WERI-Rb-1 (cell line): ENCODE data around the gene TSEN2.

Source experiments
- DNase-seq: peaks from one replicate; pipeline ENCODE4 v3.0.0-alpha.2; 2020
- H3K27ac ChIP-seq: fragments of 250-450 bp; sonication (Bioruptor Pico); 2 replicates; pipeline ENCODE4 v1.5.1; 2020; ENCODE audit warnings: mild to moderate bottlenecking, moderate library complexity
- H3K27me3 ChIP-seq: fragments of 250-450 bp; sonication (Bioruptor Pico); 2 replicates; pipeline ENCODE4 v1.5.1; 2021; ENCODE audit warnings: mild to moderate bottlenecking, low read depth, moderate library complexity; ENCODE audit not compliant: insufficient read depth, severe bottlenecking
- H3K36me3 ChIP-seq: fragments of 250-450 bp; sonication (Bioruptor Pico); 2 replicates; pipeline ENCODE4 v1.5.1; 2020; ENCODE audit warnings: mild to moderate bottlenecking, moderate library complexity
- H3K4me3 ChIP-seq: 2 replicates; pipeline ENCODE4 v1.5.1; 2011; ENCODE audit warnings: low read depth, mild to moderate bottlenecking, control low read depth, low read length
- H3K9me3 ChIP-seq: fragments of 250-450 bp; sonication (Bioruptor Pico); 2 replicates; pipeline ENCODE4 v1.5.1; 2021; ENCODE audit warnings: mild to moderate bottlenecking, moderate library complexity; ENCODE audit not compliant: severe bottlenecking
- CTCF ChIP-seq: IDR thresholded peaks from 2 replicates; pipeline ENCODE4 v1.5.1; 2011; ENCODE audit warnings: low read depth, mild to moderate bottlenecking, control low read depth, inconsistent platforms, low read length

The TSEN2 gene

GRCh38 chr3:12556690-12557472, 72.6 kb downstream of the TSEN2 start, which contains the start of gene MKRN2:
Gene MKRN2, plus strand, starts transcription at chr3:12557087. Its CDS starts 64 bp downstream, at chr3:12557151.
- DNase-seq, result peak; percentile 86
- no peaks in the 10 kb centered on the region for H3K36me3 ChIP-seq
- H3K9me3 ChIP-seq, result no peaks in the 10 kb centered on the region
- H3K27ac ChIP-seq, result peak within 1 kb of the TSS; percentile 92
- TF ChIP-seq CTCF, result no peak
- H3K4me3 ChIP-seq, result peak within 1 kb of the TSS; percentile 97
- H3K27me3 ChIP-seq, result no peaks in the 10 kb centered on the region

DNA sequence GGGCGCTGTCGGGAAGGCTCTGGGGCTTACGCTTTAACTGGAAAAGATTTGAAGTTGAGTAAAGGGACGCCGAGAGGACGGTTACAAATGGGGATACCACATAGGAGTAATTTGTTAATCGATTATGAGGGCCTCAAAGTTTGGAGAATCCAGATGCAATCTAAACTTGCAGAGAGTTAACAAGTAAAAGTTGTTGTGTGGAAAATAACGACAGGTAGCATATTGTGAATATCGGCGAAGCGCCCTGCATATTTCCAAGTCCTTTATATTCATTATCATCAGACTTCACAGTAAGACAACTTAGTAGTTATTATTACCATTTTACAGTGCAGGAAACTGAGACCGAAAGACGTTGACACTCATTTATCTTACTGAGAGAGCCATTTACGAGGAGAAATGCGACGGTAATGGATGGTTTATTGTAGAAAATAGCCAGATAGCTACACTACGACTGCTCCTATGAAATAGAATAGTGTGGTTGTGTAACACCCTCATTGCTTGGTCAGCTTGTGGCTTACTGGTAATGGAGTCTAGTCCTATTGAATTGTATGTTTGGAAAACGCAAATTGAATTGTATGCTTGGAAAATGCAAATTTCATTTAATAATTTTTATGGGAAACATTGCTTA, 73.3 kb downstream of the TSEN2 start:
- DNase-seq, result no peak
- TF ChIP-seq CTCF, result no peak
- no peaks in the 10 kb centered on the region for H3K9me3 ChIP-seq
- no peaks in the 10 kb centered on the region for H3K27me3 ChIP-seq
- peak overlapping the region; percentile 97 for H3K4me3 ChIP-seq
- H3K36me3 ChIP-seq, result no peaks in the 10 kb centered on the region
- peak overlapping the region; percentile 92 for H3K27ac ChIP-seq

DNA sequence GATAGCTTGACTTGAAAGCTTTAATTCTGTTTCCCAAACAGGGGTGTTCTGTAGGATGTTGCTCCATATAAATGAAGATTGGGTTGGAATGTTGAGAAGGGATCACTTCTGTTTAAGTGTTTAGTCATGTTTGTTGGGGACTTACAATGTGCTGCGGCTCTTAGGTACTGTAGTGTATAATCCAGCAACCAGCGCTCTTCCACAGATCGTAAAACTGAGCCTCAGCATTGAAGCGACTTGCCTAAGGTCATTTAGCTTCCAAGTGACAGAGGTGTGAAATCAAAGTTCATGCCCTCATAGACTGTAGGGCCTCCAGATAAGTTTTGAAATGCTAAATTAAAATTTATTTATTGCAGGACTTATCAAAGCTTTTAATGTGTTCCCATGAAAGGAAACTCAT, 74.4 kb downstream of the TSEN2 start:
- H3K36me3 ChIP-seq, result no peaks in the 10 kb centered on the region
- no peak for TF ChIP-seq CTCF
- no peaks in the 10 kb centered on the region for H3K9me3 ChIP-seq
- no peak overlapping the region for H3K4me3 ChIP-seq
- DNase-seq, result no peak
- no peaks in the 10 kb centered on the region for H3K27me3 ChIP-seq
- no peak overlapping the region for H3K27ac ChIP-seq

DNA sequence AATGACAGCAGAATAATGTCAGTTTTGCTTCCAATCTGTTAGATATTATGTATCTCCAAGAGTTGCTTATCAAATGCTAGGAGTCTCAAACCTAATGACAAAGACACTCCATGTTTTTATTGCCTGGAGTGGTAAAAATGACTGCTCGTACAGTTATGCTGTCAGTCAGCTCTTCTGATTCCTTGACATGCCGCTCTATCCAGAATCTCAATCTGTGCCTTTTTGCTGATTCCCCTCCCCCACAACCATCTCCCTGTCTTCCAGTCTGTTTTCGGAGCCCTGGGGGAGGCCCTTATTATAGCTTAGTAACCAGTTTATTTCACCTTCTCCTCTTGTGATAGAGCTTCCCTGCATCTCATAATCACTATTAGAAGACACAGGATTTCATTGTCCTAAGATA, 75.2 kb downstream of the TSEN2 start:
- no peak for TF ChIP-seq CTCF
- DNase-seq, result no peak
- H3K27ac ChIP-seq, result no peak overlapping the region

GRCh38 chr3:12560505-12561190, 76.4 kb downstream of the TSEN2 start:
- H3K9me3 ChIP-seq, result no peaks in the 10 kb centered on the region
- no peaks in the 10 kb centered on the region for H3K36me3 ChIP-seq
- TF ChIP-seq CTCF, result no peak
- H3K27me3 ChIP-seq, result no peaks in the 10 kb centered on the region
- no peak for DNase-seq
- H3K27ac ChIP-seq, result no peak overlapping the region
- no peak overlapping the region for H3K4me3 ChIP-seq

More for the DNA sequence above, 75.2 kb downstream of the TSEN2 start:
- Histone ChIP-seq H3K27me3 (no peaks in the 10 kb centered on the region), H3K4me3 (no peak overlapping the region), H3K36me3 (no peaks in the 10 kb centered on the region), H3K9me3 (no peaks in the 10 kb centered on the region)
